Activated CD4-positive, alpha-beta T cell treated with anti-CD3 and anti-CD28 coated beads, Interleukin-10, Interleukin-2, amounts not matched to agents 100 ng/mL and 50 ng/mL, durations not matched to agents 16 hours and 8 hours (primary cell): Measurements from ENCODE around the gene HCST.
"Not testable (repeated sequence)": the region's sequence is repeated elsewhere in the genome, so short reads cannot be mapped to it uniquely, and the experiment has no call there.

Experiments
- DNase-seq: peaks from one replicate; pipeline ENCODE4 v3.0.0-alpha.2; 2020

Gene HCST

DNA sequence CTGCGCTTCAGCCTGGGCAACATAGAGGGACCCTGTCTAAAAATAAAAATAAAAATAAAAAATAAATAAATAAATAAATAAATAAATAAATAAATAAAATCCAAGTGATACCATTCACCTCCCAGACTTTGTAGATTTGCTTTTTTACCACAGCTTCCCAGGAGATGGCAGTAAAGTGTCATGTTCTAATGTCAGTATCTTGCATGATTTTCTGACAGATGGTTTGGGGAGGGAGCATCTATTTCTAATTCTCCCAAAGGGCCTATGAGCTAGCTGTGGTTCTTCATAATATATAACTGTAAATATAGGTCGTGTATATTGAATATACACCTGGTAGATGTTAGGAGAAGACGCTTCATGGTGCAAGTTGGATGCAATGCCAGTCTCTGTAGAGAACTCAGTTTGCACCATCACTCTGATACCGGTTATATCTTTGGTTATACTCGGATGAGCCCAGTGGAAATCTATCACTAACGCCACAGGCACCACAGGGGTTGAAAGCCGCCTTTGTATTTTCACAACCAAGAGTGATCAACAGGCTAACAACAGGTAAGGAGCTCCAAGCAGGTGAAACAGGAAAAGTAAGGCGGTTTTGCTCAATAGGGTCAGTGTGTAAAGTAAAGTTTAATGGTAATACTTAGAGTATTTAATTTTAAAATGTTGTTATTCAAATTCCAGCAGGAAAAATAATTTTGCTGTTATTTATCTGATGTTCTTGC, 20.1 kb upstream of the HCST start:
- peak; percentile 65 for DNase-seq

DNA sequence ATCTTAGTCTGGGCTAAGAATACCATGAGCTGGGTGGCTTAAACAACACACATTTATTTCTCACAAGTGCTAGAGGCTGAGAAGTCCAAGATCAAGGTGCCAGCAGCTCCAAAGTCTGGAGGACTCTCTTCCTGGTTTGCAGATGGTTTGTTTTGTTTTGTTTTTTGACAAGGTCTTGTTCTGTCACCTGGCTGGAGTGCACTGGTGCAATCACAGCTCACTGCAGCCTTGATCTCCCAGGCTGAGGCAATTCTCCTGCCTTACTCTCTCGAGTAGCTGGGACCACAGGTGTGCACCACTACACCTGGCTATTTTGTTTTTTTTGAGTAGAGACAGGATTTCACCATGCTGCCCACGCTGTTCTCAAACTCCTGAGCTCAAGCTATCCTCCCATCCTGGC, 18.4 kb upstream of the HCST start:
- DNase-seq, result no peak

DNA sequence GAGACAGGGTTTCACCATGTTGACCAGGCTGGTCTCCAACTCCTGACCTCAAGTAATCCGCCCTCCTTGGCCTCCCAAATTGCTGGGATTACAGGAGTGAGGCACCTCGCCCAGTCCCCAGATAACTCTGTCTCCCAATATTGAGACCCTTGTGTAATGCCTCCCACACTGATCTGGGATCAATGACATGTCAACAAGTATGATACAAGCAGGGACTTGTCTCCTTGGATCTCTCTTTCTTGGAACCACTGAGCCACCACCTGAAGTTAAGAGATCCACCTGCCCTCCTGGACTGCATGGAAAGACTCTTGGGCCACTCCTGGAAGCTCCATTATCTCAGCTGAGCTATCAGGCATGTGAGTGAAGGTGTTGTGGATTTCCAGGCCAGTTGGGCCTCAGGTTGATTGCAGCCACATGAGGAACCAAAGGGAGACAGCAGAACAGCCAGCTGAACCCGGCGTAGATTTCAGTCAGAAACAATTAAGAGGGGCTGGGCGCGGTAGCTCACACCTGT, 17.0 kb upstream of the HCST start:
- no peak for DNase-seq

DNA sequence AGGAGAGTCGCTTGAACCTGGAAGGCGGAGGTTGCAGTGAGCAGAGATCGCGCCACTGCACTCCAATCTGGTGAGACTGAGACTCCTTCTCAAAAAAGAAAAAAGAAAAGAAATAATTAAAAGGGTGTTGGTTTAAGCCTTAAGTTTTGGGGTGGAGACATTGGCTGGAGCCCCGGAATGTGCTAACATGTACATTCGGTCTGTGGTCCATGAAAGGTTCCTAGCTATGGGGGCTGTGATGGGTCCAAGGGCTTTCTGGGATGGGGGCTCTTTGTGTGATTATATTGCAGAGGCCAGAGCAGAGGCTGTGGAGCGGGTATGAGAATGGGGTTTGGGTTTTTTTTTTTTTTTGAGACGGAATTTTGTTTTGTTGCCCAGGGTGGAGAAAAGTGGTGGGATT, 16.4 kb upstream of the HCST start:
- DNase-seq, result no peak

DNA sequence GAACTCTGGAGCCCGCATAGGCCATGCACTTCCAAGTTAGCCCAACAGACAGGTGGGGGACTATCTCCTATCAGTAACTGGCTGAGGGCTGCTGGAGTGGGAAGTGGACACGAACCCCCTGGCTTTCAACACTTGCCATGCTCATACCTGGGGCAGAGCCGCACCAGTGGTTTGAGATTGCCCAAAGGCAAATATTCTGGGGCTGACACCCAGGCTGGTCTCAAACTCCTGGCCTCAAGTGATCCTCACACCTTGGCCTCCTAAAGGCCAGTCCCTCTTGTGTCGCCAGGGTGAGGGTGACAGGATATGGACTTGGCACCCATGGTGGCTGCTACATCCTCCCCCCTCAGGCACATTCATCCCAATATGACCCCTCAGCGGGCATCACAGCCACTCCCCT, 15.1 kb upstream of the HCST start:
- DNase-seq, result no peak

DNA sequence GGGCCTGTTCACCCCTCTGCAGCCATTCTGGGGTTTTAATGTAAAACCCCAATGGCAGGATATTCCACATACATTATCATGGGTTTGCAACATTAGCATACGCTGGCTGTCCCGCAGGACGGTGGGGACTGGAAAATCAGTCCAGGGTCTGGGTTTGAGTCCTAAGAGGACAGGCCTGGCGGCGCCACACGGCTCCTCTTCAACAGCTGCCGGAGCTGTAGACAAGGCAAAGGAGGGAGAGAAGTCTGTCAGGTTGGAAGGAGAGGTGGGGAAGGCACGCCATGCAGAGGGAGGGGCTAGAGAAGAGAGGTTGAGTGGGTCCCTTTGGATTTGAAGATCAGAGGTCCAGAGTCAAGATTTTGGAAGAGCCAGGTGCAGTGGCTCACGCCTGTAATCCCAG, 13.9 kb upstream of the HCST start:
- DNase-seq, result no peak

DNA sequence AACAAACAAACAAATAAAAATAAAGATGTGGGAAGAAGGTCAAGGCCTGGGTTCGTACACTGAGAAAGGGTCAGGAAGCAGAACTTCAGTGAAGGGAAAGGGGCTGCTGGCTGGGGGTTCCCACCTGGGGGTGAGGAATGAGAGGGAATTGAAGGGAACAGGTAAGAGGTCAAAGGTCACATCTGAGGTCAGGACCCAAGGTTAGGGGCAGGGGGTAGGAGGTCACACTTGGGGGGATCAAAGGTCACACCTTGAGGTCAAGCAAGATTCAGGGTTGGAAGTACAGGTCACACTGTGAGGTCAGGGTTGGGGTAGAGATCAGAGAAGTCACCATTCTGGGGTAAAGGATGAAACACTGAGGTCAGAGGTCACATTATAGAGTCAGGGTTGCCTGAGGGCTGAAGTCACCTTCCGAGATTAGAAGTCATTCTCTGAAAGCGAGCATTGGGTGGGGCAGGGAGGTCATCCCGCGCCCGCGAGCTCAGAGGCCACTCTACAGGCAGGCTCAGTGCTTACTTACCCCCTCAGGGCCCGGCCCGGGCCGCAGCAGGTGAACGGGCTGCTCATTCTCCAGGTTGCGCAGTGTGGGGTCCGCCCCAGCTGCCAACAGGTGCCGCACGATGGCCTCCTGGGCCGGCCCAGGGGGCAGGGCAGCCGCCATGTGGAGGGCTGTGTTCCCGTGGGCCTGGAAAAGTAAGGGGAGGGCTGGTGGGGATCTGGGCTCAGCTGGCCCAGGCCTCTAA, 12.8 kb upstream of the HCST start:
- no peak for DNase-seq

DNA sequence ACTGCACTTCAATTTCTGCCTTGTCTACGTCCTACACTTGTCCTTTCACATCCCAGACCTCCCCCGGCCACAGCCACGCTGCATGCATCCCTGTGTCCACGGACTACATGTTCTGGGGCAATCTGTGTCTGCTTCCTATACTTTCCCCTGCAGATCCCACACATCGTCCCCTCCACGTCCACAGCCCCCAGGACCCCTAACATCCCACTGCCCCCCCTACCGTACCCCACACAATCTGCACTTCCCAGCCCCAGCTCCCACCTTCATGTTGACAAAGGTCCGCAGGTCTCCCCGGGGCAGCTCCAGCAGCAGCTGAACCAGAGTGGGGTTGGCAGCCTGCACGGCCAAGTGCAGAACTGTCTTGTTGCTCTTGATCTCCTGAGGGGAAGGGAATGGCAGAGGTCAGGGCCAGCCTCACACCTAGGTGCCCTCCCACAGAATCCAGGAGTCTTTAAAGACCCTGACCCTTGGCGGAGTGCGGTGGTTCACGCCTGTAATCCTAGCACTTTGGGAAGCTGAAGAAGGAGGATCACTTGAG, 12.1 kb upstream of the HCST start:
- no peak for DNase-seq

DNA sequence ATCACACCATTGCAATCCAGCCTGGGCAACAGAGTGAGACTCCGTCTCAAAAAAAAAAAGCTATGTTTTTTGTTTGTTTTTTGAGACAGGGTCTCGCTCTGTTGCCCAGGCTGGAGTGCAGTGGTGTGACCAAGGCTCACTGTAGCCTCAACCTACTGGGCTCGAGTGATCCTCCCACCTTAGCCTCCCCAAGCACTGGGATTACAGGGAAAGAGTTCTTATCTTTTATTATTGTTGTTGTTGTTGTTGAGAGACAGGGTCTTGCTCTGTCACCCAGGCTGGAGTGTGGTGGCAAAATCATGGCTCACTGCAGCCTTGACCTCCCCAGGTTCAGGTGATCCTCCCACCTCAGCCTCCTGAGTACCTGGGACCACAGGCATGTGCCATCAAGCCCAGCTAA, 10.5 kb upstream of the HCST start:
- DNase-seq, result not testable (repeated sequence)

DNA sequence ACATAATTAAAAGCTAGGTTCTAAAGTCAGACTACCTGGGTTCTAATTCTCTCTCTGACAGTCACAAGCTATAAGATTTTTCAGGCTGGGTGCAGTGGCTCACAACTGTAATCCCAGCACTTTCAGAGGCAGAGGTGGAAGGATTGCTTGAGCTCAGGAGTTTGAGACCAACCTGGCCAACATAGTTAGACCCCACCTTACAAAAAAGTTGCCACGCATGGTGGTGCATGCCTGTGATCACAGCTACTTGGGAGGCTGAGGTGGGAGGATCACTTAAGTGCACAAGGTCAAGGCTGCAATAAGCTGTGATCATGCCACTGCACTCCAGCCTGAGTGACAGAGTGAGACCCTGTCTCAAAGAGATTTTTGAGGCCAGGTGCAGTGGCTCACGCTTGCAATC, 8.0 kb upstream of the HCST start:
- no peak for DNase-seq

DNA sequence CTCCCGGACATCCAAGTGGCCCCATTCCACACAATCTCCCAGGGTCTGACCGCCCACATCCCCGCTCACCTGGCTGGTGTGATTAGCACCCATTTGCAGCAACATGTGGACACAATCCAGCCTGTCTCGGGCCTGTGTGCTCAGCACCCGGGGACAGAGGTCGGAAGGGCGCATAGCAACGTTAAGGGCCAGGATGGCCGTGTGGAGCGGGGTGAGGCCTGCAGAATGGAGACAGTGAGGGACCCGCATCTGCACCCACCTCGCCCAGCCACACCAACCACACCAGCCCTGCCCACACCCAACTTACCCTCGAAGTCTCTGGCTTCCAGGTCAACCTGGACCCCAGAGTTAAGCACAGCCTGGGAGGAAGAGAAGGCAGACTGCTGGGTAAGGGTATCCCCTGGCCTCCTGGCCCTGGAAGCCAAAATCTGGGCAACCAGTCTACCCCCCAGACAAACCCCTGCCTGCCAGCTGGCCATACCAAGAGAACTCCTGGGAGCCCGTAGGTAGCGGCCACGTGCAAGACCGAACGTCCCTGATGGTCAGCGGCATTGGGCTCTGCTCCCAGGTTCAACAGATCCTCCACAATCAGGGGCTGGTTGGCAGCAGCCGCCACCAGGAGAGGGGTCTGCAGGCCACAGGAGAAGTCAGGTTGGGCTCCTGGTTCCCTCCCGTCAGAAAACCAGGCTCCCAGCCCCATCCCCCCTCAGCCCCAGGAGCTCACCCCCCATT, 6.3 kb upstream of the HCST start:
- DNase-seq, result no peak

DNA sequence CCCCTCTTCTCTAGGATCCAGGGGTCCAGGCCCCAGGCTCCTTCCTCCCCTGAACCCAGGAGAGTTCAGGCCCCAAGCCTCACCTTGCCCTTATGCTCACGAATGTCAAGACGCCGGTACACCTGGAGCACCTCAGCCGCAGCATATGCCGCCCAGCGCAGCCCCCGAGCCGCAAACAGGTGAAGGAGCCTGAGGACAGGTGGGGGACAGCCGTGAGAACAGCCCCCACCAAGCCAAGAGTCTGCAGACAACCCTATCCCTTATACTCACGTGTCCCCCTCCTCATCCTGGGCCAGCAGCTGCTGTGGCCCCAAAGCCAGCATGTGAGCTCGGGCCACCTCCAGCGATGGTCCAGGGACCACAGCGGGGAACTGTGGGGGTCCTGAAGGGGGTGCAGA, 5.7 kb upstream of the HCST start:
- no peak for DNase-seq

DNA sequence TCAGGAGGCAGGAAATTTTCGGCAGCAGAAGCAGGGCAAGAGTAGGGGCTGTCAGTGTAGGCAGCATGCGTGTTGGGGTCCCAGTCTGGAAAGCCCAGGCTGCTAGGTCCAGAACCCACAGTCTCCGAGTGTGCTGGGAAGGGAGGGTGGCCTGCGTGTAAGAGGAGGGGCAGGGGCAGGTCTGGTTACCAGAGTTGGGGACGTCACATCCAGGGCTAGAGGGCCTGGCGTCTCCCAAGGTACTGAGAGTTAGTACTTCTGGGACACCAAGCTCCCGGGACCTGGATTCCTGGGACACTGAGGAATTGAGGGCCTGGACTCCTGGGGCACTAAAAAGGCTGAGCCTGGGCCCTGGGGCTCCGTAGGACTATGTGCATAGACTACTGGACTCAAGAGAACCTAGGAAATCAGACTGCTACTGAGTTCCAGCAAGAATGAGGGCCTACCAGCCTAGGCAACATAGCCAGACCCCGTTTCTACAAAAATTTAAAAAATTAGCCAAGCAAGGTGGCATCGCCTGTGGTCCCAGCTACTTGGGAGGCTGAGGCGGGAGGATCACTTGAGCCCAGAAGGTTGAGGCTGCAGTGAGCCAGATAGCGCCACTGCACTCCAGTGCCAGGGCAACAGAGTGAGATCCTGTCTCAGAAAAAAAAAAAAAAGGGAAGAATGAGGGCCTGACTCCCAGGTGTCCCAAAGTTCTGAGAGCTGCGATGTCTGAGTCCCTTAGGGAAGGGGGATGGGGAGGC, 4.5 kb upstream of the HCST start:
- DNase-seq, result no peak

DNA sequence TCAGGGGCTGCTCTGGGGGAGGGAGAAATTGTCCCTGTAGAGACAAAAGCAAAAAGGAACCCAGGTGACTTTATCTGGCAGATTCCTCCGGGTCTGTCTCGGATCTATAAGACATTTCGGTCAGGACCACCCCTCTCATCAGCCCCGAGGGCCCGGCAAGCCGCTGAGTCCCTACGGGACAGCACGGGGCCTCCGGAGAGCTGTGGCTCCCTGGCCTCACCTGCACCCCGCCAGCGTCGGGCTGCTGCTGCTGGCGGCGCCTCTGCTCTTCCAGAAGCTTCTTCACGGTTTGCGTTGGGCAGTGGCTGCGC, 3.9 kb upstream of the HCST start:
- no peak for DNase-seq

DNA sequence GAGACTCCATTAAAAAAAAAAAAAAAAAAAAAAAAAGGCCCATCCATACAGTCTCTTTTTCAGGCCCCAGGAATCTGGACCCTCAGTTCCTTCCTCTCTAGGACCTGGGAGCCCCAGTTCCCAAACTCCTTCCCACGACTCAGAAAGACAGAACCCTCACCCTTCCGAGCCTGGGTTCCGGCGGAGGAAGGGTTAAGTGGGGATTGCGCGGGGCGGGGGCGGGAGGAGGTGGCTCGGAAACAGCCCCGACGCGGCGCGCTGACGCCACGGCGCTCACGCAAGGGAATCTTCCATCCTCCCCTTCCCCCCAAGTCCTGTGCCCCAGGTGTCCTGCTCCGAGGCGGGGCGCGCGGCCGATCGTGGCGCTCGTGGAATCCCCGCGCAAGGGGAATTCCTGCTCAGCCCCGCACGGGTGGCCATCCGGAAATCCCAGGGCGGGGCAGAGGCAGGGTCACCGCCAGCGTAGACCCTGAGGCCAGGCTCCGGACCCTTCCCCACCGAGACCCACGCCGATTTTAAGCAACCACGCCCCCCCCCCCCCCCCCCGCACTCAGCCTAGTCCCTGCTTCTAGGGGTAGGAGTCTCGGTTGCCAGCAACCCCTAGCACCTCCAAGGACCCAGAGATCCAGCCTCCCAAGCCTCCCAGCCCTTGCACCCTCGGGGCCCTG, 2.6 kb upstream of the HCST start:
- peak; percentile 91 for DNase-seq

DNA sequence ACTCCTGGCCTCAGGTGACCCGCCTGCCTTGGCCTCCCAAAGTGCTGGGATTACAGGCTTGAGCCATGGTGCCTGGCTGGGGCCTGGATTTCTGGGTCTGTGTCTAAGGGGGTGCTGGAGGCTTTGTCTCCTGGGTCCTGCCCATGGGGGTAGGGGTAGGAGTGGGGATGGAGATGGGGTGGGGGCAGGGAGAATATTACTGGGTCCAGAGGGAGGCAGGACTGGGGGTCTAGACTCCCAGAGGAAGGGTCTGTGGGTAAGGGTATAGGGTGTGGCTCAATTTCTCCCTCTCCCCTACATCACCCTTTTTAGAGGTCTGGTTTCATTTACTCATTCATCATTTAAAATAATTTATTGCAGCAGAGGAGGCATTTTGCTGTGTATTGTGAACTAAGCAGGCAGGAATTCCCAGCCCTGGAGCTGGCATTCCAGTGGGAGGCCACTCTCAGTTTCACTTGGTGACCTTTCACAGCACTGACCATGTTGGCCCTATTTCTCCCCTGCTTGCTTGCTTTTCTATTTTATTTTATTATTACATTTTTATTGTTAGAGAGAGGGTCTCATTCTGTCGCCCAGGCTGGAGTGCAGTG, 1.2 kb upstream of the HCST start:
- DNase-seq, result no peak

DNA sequence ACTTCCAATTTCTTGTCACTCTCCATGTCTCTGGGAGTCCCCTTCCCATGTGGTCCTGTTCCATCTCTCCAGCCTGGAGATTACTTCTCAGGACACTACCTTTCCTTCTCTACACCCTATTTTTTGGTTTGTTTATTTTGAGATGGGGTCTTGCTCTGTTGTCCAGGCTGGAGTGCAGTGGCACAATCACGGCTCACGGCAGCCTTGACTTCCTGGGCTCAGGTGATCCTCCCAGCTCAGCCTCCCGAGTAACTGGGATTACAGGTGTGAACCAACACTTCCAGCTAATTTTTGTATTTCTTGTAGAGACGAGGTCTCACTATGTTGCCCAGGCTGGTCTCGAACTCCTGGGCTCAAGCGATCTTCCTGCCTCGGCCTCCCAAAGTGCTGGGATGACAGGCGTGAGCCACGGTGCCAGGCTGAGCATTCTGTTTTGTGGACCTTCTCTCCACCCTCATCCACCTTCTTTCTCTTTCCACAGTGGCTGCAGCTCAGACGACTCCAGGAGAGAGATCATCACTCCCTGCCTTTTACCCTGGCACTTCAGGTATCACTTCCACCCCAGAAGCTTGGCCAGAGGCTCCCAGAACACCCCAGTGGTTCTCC, 644 bp downstream of the HCST start:
- DNase-seq, result no peak

DNA sequence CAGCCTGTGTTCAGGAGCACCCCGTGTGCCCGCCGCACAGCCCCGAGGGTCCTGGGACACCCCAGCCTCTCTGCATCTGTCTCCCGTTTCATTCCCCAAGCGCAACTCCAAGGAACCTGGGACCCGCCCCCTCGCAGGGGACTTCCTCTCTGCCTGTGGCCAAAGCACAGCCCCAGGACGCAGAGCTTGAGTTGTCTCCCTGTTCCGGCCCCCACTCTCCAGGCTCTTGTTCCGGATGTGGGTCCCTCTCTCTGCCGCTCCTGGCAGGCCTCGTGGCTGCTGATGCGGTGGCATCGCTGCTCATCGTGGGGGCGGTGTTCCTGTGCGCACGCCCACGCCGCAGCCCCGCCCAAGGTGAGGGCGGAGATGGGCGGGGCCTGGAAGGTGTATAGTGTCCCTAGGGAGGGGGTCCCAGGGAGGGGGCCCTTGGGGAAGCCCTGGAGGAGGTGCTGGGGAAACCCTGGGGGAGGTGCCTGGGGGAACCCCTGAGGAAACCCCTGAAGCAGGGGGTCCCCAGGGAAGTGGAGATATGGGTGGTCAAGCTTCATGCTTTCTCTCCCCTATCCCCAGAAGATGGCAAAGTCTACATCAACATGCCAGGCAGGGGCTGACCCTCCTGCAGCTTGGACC, 1.3 kb downstream of the HCST start:
- DNase-seq, result peak; percentile 97

DNA sequence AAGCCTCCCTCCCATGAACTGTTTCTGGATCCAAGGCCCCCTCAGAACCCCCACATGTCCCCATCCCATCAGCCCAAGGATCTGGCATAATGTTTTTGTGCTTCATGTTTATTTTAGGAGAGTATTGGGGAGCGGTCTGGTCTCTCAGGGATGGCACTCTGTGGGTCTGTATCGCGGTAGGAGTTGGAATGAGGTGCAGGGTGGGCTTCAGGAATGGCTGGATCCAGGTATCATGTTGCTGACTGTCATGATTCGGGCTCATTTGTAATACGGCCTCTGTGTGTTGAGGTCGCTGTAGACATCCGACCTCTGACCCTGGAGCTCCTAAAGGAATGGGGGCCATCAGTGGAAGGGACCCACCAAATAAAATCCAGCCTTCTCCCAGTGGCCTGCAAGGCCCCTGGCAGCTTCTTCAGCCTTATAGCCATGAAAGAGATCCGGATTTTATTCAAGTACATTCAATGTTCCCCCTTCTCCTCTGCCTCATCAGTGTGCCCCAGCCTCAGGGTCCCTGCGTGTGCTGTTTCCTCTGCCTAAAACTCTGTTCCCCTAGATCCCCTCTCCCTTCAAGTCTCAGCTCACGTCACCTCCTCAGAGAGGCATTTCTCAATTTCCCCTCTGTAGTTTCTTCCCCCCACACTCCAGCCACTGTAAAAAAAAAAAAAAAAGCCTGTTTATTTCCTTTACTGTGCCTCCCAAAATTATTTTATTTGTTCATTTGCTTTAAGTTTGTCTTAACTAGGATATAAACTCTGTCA, 2.2 kb downstream of the HCST start:
- no peak for DNase-seq

DNA sequence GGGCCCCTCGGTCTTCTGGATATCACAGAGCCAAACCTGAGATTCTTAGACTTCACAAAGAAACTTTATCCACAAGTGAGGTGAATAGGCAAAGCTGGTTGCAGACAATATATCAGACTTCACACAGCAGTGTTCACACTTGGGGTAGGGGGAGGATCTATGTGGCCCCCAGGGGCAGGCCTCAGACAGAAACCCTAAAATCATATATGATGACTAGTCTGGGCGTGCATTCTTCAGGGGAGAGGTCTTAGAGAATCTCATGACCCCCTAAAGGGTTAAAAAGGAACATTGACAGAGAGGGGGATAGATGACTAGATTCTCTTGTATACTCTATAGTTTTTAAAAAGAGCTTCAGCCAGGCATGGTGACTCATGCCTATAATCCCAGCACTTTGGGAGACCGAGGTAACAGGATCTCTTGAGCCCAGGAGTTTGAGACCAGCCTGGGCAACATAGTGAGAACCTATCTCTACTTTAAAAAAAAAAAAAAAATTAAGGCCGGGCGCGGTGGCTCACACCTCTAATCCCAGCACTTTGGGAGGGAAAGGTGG, 2.9 kb downstream of the HCST start:
- no peak for DNase-seq
